Liver (tissue), 9 donors: Measurements from ENCODE around the gene CCPG1. TPM values are rescaled to one million over a fixed set of nuclear protein-coding genes. Genes with fewer than 3 reads are reported as not detected.

Source experiments
- DNase-seq: peaks from one replicate; pipeline ENCODE4 v3.0.0-alpha.2; 2017; ENCODE audit warnings: low spot score
- H3K27ac ChIP-seq, 2 donors: one replicate each; pipeline ENCODE4 v1.7.0; 2013; ENCODE audit warnings: inconsistent platforms in 2 of 2, low read length in 2 of 2, control low read depth in 1 of 2, low read depth in 1 of 2, mild to moderate bottlenecking in 1 of 2
- H3K27me3 ChIP-seq, 4 donors: one replicate each; pipeline versions ENCODE4 v1.6.1 to v1.7.0; 2013; ENCODE audit warnings: low read length in 3 of 4, inconsistent platforms in 1 of 4, mild to moderate bottlenecking in 1 of 4, moderate library complexity in 1 of 4; ENCODE audit not compliant: control insufficient read depth in 4 of 4, insufficient read depth in 4 of 4
- H3K36me3 ChIP-seq, 4 donors: one replicate each; pipeline versions ENCODE4 v1.6.1 to v1.7.0; 2013; ENCODE audit warnings: low read length in 3 of 4, mild to moderate bottlenecking in 3 of 4, low read depth in 1 of 4, moderate library complexity in 1 of 4; ENCODE audit not compliant: control insufficient read depth in 4 of 4, insufficient read depth in 3 of 4
- H3K4me1 ChIP-seq, 4 donors: one replicate each; pipeline versions ENCODE4 v1.6.1 to v1.7.0; 2013; ENCODE audit warnings: low read length in 3 of 4, mild to moderate bottlenecking in 3 of 4, moderate library complexity in 1 of 4; ENCODE audit not compliant: control insufficient read depth in 4 of 4, insufficient read depth in 4 of 4
- H3K4me3 ChIP-seq, 3 donors: one replicate each; pipeline versions ENCODE4 v1.6.1 to v1.7.0; 2013; ENCODE audit warnings: low read length in 3 of 3, control low read depth in 1 of 3, low read depth in 1 of 3, mild to moderate bottlenecking in 1 of 3
- H3K9ac ChIP-seq, 2 donors: one replicate each; pipeline ENCODE4 v1.7.0; 2013; ENCODE audit warnings: low read length in 2 of 2, mild to moderate bottlenecking in 2 of 2, moderate library complexity in 2 of 2, control low read depth in 1 of 2, low read depth in 1 of 2
- H3K9me3 ChIP-seq, 4 donors: one replicate each; pipeline versions ENCODE4 v1.6.1 to v1.7.0; 2013; ENCODE audit warnings: low read length in 3 of 4; ENCODE audit not compliant: control insufficient read depth in 4 of 4
- ATF3 ChIP-seq: IDR thresholded peaks from 2 replicates; pipeline ENCODE4 v1.6.1; 2016; ENCODE audit warnings: antibody characterized with exemption
- CTCF ChIP-seq: fragments of 150-350 bp; IDR thresholded peaks from 2 replicates; pipeline ENCODE4 v1.5.1; 2017; ENCODE audit warnings: improper control_type of control experiment, low read depth, low read length; ENCODE audit not compliant: missing input control
- EGR1 ChIP-seq, 2 donors: IDR thresholded peaks; 2 replicates each; pipeline ENCODE4 v1.6.1; 2016 to 2018; ENCODE audit warnings: antibody characterized with exemption in 2 of 2, low read depth in 2 of 2
- FOXA1 ChIP-seq: IDR thresholded peaks from 2 replicates; pipeline ENCODE4 v1.6.1; 2016; ENCODE audit warnings: antibody characterized with exemption
- FOXA2 ChIP-seq: IDR thresholded peaks from 2 replicates; pipeline ENCODE4 v1.6.1; 2016; ENCODE audit warnings: antibody characterized with exemption
- GABPA ChIP-seq, 2 donors: IDR thresholded peaks in 1 of 2; conservative IDR thresholded peaks in 1 of 2; 2 replicates each; pipeline ENCODE4 v1.6.1; 2016; ENCODE audit warnings: antibody characterized with exemption in 2 of 2, mild to moderate bottlenecking in 1 of 2, moderate library complexity in 1 of 2
- HNF4A ChIP-seq, 2 donors: conservative IDR thresholded peaks; 2 replicates each; pipeline ENCODE4 v1.6.1; 2016; ENCODE audit warnings: antibody characterized with exemption in 2 of 2, mild to moderate bottlenecking in 2 of 2
- HNF4G ChIP-seq: IDR thresholded peaks from 2 replicates; pipeline ENCODE4 v1.6.1; 2016; ENCODE audit warnings: antibody characterized with exemption
- JUND ChIP-seq, 2 donors: IDR thresholded peaks; 2 replicates each; pipeline ENCODE4 v1.6.1; 2016; ENCODE audit warnings: antibody characterized with exemption in 2 of 2
- MAX ChIP-seq: IDR thresholded peaks from 2 replicates; pipeline ENCODE4 v1.6.1; 2016; ENCODE audit warnings: antibody characterized with exemption
- NR2F2 ChIP-seq: IDR thresholded peaks from 2 replicates; pipeline ENCODE4 v1.6.1; 2016; ENCODE audit warnings: antibody characterized with exemption
- RAD21 ChIP-seq, 2 donors: IDR thresholded peaks; 2 replicates each; pipeline ENCODE4 v1.6.1; 2016; ENCODE audit warnings: antibody characterized with exemption in 2 of 2, mild to moderate bottlenecking in 2 of 2
- REST ChIP-seq: IDR thresholded peaks from 2 replicates; pipeline ENCODE4 v1.6.1; 2016; ENCODE audit warnings: antibody characterized with exemption, mild to moderate bottlenecking
- RXRA ChIP-seq, 2 donors: IDR thresholded peaks; 2 replicates each; pipeline ENCODE4 v1.6.1; 2017 to 2018; ENCODE audit warnings: antibody characterized with exemption in 2 of 2, mild to moderate bottlenecking in 1 of 2
- SP1 ChIP-seq: IDR thresholded peaks from 2 replicates; pipeline ENCODE4 v1.6.1; 2018; ENCODE audit warnings: antibody characterized with exemption, mild to moderate bottlenecking
- TAF1 ChIP-seq: conservative IDR thresholded peaks from 2 replicates; pipeline ENCODE4 v1.6.1; 2016; ENCODE audit warnings: antibody characterized with exemption, mild to moderate bottlenecking
- YY1 ChIP-seq: IDR thresholded peaks from 2 replicates; pipeline ENCODE4 v1.6.1; 2016; ENCODE audit warnings: antibody characterized with exemption, mild to moderate bottlenecking
- ZBTB33 ChIP-seq: IDR thresholded peaks from 2 replicates; pipeline ENCODE4 v1.6.1; 2016; ENCODE audit warnings: antibody characterized with exemption
- WGBS: extraction: QIAGEN DNeasy Blood & Tissue Kit; methylation state at CpG from one replicate; pipeline ENCODE4 v1.1.7; 2013; 5-methylcytosine and 5-hydroxymethylcytosine counted together
- polyA plus RNA-seq, 2 donors: library from polyadenylated mRNA; stranded (reverse) in 1 of 2; unstranded in 1 of 2; fragments of 200-250 nt in 1 of 2; fragments of >200 nt in 1 of 2; fragmentation: Nextera tagmentation in 1 of 2; extraction: Ambion mirVana in 1 of 2; gene quantifications; one replicate each; pipeline versions ENCODE4 v1.2.1 to v1.2.3, GENCODE V29; 2013 to 2015
- total RNA-seq, 2 donors: library from RNA; depleted of rRNA; stranded (reverse); fragments of >200 nt; gene quantifications; one replicate each; pipeline ENCODE4 v1.2.3, GENCODE V29; 2014
- donor health status: healthy.
- donor health status: healthy.
- donor health status: healthy.
- donor health status: healthy.
- donor health status: healthy.

Gene CCPG1
- total and polyA plus RNA-seq, 4 donors, result 21.5 to 89.1 (median 53.2) TPM

GRCh38 chr15:55320963-55321362 is 87.2 kb downstream of the CCPG1 start:
- DNase-seq, result no peak
- TF ChIP-seq FOXA2 (no peak), HNF4A (conservative IDR thresholded peaks at IDR 0.05) (no peak), TAF1 (no peak), YY1 (no peak), EGR1 (IDR thresholded peaks at IDR 0.05; ENCODE audit: low read depth in 2 of 2) (no peak), RXRA (IDR thresholded peaks at IDR 0.05) (no peak), GABPA (IDR thresholded peaks at IDR 0.05 in 1 of 2, conservative IDR thresholded peaks at IDR 0.05 in 1 of 2) (no peak), CTCF (no peak), RAD21 (IDR thresholded peaks at IDR 0.05) (no peak), MAX (no peak), HNF4G (no peak)
- Histone ChIP-seq H3K9ac (no peak overlapping the region), H3K9me3 (no peaks in the 10 kb centered on the region), H3K36me3 (peaks cover 0 to 2% (median 0%) of the 10 kb centered on the region in 4 donors), H3K27ac (no peak overlapping the region), H3K27me3 (no peaks in the 10 kb centered on the region), H3K4me1 (peaks cover 4 to 16% (median 9%) of the 10 kb centered on the region in 4 donors), H3K4me3 (no peak overlapping the region)
- WGBS, result 98% methylated on average over 1 of the region's 1 CpG

- no peak for DNase-seq
- Histone ChIP-seq H3K27ac (no peak overlapping the region), H3K27me3 (no peaks in the 10 kb centered on the region), H3K4me1 (peaks cover 4 to 16% (median 9%) of the 10 kb centered on the region in 4 donors), H3K9ac (peak overlapping the region in 1 of 2 donors; percentile 20), H3K4me3 (no peak overlapping the region), H3K9me3 (no peaks in the 10 kb centered on the region), H3K36me3 (no peaks in the 10 kb centered on the region)
- 65% methylated on average over 2 of the region's 2 CpGs for WGBS
- TF ChIP-seq NR2F2, result no peak
These were observed 88.0 kb downstream of the CCPG1 start for GRCh38 chr15:55320238-55320550.

- H3K4me1 ChIP-seq, result peaks cover 4 to 16% (median 9%) of the 10 kb centered on the region in 4 donors
- H3K27me3 ChIP-seq, result no peaks in the 10 kb centered on the region
- no peaks in the 10 kb centered on the region for H3K9me3 ChIP-seq
- H3K27ac ChIP-seq, result peak overlapping the region; percentile 94 to 97
- no peaks in the 10 kb centered on the region for H3K36me3 ChIP-seq
- H3K9ac ChIP-seq, result peak overlapping the region; percentile 72 to 79
- WGBS, result 48% methylated on average over 4 of the region's 4 CpGs
- peak overlapping the region; percentile 85 to 87 (median 86) for H3K4me3 ChIP-seq
- no peak for DNase-seq
- no peak for TF ChIP-seq ZBTB33
- no peak for TF ChIP-seq ATF3
- no peak for TF ChIP-seq REST
- TF ChIP-seq YY1, result no peak
- TF ChIP-seq SP1, result no peak
- no peak for TF ChIP-seq NR2F2
- no peak for TF ChIP-seq HNF4A (conservative IDR thresholded peaks at IDR 0.05)
- no peak for TF ChIP-seq FOXA1
- no peak for TF ChIP-seq JUND (IDR thresholded peaks at IDR 0.05)
- no peak for TF ChIP-seq RXRA (IDR thresholded peaks at IDR 0.05)
- TF ChIP-seq MAX, result no peak
- TF ChIP-seq EGR1 (IDR thresholded peaks at IDR 0.05; ENCODE audit: low read depth in 2 of 2), result no peak
- TF ChIP-seq RAD21 (IDR thresholded peaks at IDR 0.05), result no peak
- no peak for TF ChIP-seq GABPA (IDR thresholded peaks at IDR 0.05 in 1 of 2, conservative IDR thresholded peaks at IDR 0.05 in 1 of 2)
- no peak for TF ChIP-seq FOXA2
- TF ChIP-seq HNF4G, result no peak
These were observed 88.5 kb downstream of the CCPG1 start for GRCh38 chr15:55319537-55320237.
